ENCODE data around the gene PHF21B.

Gene PHF21B

DNA sequence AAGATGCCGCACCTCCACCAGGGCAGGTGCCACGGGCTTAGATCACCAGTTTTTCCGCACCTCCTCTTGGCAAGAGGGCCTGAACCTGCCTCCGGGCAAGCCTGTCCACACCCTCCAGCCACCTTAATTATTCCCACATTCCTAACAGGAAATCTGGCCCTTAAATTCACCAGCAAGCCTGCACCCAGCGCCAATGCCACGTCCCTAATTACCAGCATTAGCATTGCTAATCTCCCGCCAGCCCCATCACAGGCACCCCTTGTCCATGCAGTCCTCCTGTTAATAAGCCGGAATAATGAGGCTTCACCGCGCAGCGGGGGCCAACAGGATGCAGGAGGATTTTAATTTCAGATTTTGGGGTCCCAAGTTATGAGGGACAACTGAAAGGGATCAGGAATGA, 69.7 kb downstream of the PHF21B start:
- TF ChIP-seq, protein P1, sequence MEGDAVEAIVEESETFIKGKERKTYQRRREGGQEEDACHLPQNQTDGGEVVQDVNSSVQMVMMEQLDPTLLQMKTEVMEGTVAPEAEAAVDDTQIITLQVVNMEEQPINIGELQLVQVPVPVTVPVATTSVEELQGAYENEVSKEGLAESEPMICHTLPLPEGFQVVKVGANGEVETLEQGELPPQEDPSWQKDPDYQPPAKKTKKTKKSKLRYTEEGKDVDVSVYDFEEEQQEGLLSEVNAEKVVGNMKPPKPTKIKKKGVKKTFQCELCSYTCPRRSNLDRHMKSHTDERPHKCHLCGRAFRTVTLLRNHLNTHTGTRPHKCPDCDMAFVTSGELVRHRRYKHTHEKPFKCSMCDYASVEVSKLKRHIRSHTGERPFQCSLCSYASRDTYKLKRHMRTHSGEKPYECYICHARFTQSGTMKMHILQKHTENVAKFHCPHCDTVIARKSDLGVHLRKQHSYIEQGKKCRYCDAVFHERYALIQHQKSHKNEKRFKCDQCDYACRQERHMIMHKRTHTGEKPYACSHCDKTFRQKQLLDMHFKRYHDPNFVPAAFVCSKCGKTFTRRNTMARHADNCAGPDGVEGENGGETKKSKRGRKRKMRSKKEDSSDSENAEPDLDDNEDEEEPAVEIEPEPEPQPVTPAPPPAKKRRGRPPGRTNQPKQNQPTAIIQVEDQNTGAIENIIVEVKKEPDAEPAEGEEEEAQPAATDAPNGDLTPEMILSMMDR (IDR thresholded peaks at IDR 0.05; ENCODE audit: extremely low read depth, missing control alignments): no peak
- no peak for DNase-seq (ENCODE audit: low spot score)

DNA sequence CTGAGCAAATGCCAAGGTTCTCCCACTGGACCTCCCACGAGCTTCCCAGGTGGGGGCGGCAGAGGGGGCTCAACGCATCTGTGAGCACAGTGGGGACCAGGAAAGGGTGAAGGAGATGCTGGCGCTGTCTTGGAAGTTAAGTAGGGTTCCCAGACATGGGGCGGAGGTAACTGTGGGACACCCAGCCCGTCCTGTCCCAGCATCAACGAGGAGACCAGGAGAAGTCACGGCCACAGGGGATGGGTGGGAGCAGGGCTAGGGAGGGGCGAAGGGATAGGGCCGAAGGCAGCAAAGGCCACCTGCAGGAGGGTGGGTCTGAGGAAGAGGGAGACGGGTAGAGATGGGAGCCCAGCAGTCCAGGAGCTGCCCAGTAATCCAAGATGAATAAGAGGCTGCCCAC, 70.4 kb downstream of the PHF21B start:
- TF ChIP-seq, protein P1 (IDR thresholded peaks at IDR 0.05; ENCODE audit: extremely low read depth, missing control alignments): no peak
- DNase-seq (ENCODE audit: low spot score): no peak

DNA sequence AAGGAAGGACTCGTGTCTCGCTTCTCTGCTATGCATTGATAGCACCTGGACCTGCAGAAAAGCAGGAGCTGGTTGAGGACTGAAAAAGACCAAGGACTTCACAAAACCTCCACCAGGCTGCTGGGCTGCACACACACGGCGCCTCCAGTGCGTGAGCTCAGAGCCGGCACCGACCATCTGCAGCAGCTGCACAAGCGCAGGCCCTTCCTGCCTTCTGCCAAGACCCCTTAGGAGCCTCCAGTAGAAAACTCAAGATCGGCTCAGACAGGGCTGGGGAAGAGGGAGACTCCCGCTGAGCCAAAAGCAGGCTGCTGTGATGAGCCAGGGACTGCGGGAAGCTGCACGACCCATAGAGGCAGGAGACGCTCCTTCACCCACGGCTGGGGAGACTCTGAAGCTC, 70.9 kb downstream of the PHF21B start:
- DNase-seq (ENCODE audit: low spot score): no peak
- TF ChIP-seq, protein P1 (IDR thresholded peaks at IDR 0.05; ENCODE audit: extremely low read depth, missing control alignments): no peak

DNA sequence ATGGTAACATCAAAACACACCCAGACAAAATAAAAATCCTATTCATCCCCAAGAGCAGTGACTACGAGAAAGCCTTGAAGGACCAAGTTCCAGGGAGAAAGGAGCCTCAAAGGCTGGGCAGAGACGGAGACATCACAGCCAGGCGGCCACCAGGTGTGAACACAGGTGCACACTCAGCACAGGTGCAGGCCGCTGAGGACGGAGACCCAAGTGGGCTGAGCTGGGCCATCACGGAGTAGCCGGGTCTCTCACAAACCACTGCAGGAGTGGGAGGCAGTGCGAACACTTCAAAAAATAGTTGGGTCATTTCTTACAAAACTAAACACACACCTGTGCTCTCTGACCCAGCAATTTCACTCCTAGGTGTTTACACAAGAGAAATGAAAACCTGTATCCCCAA, 72.6 kb downstream of the PHF21B start:
- no peak for DNase-seq (ENCODE audit: low spot score)
- TF ChIP-seq, protein P1 (IDR thresholded peaks at IDR 0.05; ENCODE audit: extremely low read depth, missing control alignments): no peak

DNA sequence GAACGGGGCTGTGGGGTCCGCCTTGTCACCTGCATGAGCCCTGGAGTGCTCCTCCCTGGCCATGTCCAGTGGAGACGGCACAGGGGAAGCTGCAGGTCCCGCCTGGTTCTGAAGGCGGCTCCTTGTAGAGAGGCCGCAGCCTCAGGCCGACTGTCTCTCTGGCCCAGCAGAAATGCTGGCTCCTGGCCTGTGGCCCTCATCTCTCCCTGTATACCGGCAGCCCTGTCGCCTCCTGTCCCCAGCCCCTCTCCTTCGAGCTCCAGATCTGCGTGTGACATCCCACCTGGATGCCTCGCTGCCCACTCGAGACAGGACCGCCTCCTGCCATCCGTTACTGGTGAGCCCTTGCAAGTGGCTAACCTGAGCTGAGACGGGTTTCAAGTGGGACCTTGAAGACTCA, 73.6 kb downstream of the PHF21B start:
- DNase-seq (ENCODE audit: low spot score): no peak
- TF ChIP-seq, protein P1 (IDR thresholded peaks at IDR 0.05; ENCODE audit: extremely low read depth, missing control alignments): no peak

DNA sequence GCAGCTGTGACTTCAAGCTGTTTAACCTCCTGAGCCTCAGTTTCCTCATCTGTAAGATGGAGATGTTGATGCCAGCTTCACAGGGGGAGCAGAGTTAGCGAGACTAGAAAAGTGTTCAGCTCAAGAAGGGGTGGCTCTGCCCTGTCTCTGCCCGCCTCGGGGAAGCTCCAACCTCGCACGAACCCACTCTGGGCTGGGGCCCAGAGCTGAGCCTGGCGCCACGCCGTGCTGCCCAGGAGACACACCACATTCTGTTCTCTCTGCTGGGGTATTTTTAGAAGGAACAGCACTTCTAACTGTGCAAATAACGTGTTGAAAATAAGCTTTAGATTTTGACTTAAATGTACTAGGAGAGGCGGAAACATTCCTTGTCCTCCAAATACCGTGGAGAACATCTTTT, 74.1 kb downstream of the PHF21B start:
- DNase-seq (ENCODE audit: low spot score): no peak
- TF ChIP-seq, protein P1 (IDR thresholded peaks at IDR 0.05; ENCODE audit: extremely low read depth, missing control alignments): no peak

DNA sequence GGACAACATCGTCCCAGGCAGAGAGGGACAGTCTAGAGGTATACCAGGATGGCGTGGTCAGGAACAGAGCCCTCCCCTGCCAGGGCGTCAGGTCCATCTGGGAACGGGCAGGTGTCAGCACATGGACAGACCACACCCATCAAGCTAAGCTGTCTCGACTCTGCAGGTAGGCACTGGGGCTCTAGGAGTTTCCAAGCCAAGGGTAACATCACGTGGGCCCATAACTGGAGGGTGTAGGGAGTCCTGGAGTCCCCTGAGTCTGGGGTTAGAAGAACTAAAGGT, 75.4 kb downstream of the PHF21B start:
- TF ChIP-seq, protein P1 (IDR thresholded peaks at IDR 0.05; ENCODE audit: extremely low read depth, missing control alignments): no peak

More for the DNA sequence above, 75.4 kb downstream of the PHF21B start:
- no peak for DNase-seq (ENCODE audit: low spot score)

Data from GM20000 (cell line).